ENCODE measurements around the gene ASPG. TPM values are rescaled to one million over a fixed set of nuclear protein-coding genes. Genes with fewer than 3 reads are reported as not detected.

The ASPG gene
- total and polyA plus RNA-seq, 2 donors, result 2.2 to 2.7 TPM

DNA sequence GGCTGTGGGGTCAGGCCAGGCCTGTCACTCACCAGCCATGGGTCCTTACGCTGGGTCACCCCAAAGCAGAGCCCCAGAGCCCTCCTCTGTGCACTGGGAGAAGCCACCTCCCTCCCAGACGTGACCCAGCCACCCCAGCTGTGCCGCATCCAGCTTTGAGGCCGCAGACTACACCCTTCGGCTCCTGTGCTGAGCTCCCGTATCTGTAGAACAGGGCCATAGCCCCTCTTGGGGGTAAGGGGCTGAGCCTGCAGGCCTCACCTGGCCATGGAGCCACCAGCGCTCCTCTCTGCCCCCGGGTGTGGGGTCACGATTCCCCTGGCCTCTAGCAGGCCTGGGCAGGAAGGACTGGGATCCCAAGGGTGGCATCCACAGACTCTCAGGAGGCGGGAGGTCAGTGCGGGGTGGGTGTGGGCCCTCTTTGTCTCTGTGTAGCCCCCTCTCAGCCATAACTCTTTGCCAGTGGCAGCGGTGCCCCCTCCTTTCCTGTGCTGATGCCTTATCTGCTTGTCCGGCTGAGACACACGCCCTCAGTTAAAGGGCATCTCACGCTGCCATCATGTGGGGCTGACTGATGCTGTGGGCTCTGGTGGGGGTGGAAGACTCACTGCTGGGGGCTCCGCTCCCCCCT is 16.3 kb downstream of the ASPG start:
- DNase-seq (ENCODE audit: extremely low spot score), result no peak
- no peaks in the 10 kb centered on the region for H3K36me3 ChIP-seq (ENCODE audit: insufficient read depth)
- WGBS, result 81% methylated on average over 16 of the region's 16 CpGs
- no peak overlapping the region for H3K4me3 ChIP-seq (ENCODE audit: low read depth, low read length)
- H3K27ac ChIP-seq (ENCODE audit: low read depth), result no peak overlapping the region
- no peaks in the 10 kb centered on the region for H3K4me1 ChIP-seq (ENCODE audit: insufficient read depth)

DNA sequence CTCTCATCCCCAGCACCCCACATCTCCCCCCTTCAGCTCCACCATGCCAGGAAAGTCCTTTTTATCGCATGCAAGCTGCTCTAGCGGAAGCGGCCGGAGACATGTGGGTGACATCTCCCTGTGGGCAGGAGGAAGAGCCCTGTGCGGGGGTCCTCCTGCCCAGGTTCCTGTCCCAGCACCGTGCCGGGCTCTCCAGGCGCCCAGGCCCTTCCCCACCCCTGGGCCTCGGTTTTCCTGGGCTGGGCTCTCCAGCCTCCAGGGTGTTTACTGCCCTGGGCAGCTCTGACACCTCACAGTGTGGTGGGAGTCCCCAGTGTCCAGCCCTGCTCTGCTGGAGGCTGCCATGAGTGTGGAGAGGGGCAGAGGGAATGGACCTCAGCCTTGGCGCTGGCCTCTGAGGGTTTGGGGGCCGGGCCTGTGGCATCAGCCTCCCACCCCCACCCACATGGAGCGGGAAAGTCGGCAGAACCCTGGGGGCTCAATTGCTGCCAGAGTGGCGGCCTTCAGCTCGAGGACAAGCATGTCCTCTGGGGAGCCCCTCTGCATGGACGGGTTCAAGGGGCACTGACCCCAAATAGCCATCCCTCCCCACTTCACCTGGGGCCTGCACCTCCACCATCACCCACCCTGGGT is 16.9 kb downstream of the ASPG start:
- no peak overlapping the region for H3K4me3 ChIP-seq (ENCODE audit: low read depth, low read length)
- WGBS, result 82% methylated on average over 16 of the region's 16 CpGs
- H3K27ac ChIP-seq (ENCODE audit: low read depth), result no peak overlapping the region
- no peaks in the 10 kb centered on the region for H3K4me1 ChIP-seq (ENCODE audit: insufficient read depth)
- H3K36me3 ChIP-seq (ENCODE audit: insufficient read depth), result no peaks in the 10 kb centered on the region
- DNase-seq (ENCODE audit: extremely low spot score), result no peak

GRCh38 chr14:104103061-104103445 is 17.6 kb downstream of the ASPG start:
- H3K4me3 ChIP-seq (ENCODE audit: low read depth, low read length), result no peak overlapping the region
- no peaks in the 10 kb centered on the region for H3K36me3 ChIP-seq (ENCODE audit: insufficient read depth)
- H3K27ac ChIP-seq (ENCODE audit: low read depth), result no peak overlapping the region
- DNase-seq (ENCODE audit: extremely low spot score), result no peak
- 90% methylated on average over 26 of the region's 26 CpGs for WGBS
- no peaks in the 10 kb centered on the region for H3K4me1 ChIP-seq (ENCODE audit: insufficient read depth)

- Histone ChIP-seq H3K4me3 (ENCODE audit: low read depth, low read length) (no peak overlapping the region), H3K27ac (ENCODE audit: low read depth) (no peak overlapping the region), H3K4me1 (ENCODE audit: insufficient read depth) (no peaks in the 10 kb centered on the region), H3K36me3 (ENCODE audit: insufficient read depth) (no peaks in the 10 kb centered on the region)
- WGBS, result 60% methylated on average over 23 of the region's 23 CpGs
- DNase-seq (ENCODE audit: extremely low spot score), result no peak
Observed at GRCh38 chr14:104103446-104104075, 18.1 kb downstream of the ASPG start.

DNA sequence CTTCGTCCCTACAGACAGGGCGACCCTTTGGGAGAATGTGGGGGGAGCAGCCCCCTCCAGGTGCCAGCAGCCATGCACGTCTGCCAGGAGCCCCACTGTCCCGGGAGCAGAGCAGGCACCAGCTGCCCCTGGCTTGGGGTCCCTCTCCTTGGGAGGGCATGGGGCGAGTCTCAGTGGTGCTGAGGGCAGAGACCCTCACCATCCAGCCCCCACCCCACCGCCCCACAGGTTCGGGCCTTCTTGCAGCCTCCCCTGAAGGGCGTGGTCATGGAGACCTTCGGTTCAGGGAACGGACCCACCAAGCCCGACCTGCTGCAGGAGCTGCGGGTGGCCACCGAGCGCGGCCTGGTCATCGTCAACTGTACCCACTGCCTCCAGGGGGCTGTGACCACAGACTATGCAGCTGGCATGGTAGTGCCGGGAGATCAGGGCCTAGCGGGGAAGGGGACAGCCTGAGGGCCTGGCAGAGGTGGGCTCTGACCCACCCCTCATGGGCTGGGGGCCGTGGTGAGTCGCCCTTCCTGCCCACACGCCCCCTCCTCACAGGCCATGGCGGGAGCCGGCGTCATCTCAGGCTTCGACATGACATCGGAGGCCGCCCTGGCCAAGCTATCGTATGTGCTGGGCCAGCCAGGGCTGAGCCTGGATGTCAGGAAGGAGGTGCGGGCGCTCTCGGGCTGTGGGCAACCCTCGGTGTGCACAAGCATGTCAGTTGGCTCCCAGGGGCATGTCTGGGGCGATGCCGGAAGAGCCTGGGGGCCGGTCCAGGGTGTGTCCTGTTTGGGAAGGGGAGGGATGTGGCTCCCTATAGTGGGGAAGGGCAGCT is 18.8 kb downstream of the ASPG start:
- Histone ChIP-seq H3K4me1 (ENCODE audit: insufficient read depth) (no peaks in the 10 kb centered on the region), H3K27ac (ENCODE audit: low read depth) (no peak overlapping the region), H3K4me3 (ENCODE audit: low read depth, low read length) (no peak overlapping the region), H3K36me3 (ENCODE audit: insufficient read depth) (no peaks in the 10 kb centered on the region)
- 81% methylated on average over 35 of the region's 35 CpGs for WGBS
- DNase-seq (ENCODE audit: extremely low spot score), result no peak

- DNase-seq (ENCODE audit: extremely low spot score), result no peak
- WGBS, result 84% methylated on average over 27 of the region's 27 CpGs
- Histone ChIP-seq H3K4me1 (ENCODE audit: insufficient read depth) (no peaks in the 10 kb centered on the region), H3K36me3 (ENCODE audit: insufficient read depth) (no peaks in the 10 kb centered on the region), H3K4me3 (ENCODE audit: low read depth, low read length) (no peak overlapping the region), H3K27ac (ENCODE audit: low read depth) (no peak overlapping the region)
Observed at GRCh38 chr14:104105071-104105821, 19.7 kb downstream of the ASPG start.

- DNase-seq (ENCODE audit: extremely low spot score), result no peak
- 82% methylated on average over 18 of the region's 18 CpGs for WGBS
- no peaks in the 10 kb centered on the region for H3K4me1 ChIP-seq (ENCODE audit: insufficient read depth)
Observed at GRCh38 chr14:104105822-104106470, 20.4 kb downstream of the ASPG start.

GRCh38 chr14:104106471-104106991 is 21.0 kb downstream of the ASPG start:
- whole genome bisulfite sequencing, result 88% methylated on average over 20 of the region's 20 CpGs
- no peaks in the 10 kb centered on the region for H3K36me3 ChIP-seq (ENCODE audit: insufficient read depth)
- no peak overlapping the region for H3K4me3 ChIP-seq (ENCODE audit: low read depth, low read length)
- no peak for DNase-seq (ENCODE audit: extremely low spot score)
- H3K27ac ChIP-seq (ENCODE audit: low read depth), result no peak overlapping the region
- no peaks in the 10 kb centered on the region for H3K4me1 ChIP-seq (ENCODE audit: insufficient read depth)

More at GRCh38 chr14:104105822-104106470, 20.4 kb downstream of the ASPG start:
- no peak overlapping the region for H3K27ac ChIP-seq (ENCODE audit: low read depth)
- no peak overlapping the region for H3K4me3 ChIP-seq (ENCODE audit: low read depth, low read length)
- no peaks in the 10 kb centered on the region for H3K36me3 ChIP-seq (ENCODE audit: insufficient read depth)

DNA sequence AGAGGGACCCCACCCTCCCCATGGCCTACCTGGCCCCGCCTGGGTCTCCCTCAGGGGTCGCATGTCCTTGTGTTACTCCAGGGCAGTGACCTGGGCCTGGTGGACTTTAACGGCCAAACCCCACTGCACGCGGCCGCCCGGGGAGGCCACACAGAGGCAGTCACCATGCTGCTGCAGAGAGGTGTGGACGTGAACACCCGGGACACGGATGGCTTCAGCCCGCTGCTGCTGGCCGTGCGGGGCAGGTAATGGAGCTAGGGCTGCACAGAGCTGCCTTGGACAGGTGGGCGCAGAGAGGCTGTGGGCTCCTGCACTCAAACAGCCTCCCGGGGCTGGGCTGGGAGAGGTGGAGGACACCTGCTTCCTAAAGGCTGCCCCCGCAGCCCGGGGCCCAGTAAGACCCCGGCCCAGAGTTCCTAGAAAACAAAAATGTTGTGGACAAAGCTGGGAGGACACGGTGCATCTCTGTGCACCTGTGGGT is 21.6 kb downstream of the ASPG start:
- no peaks in the 10 kb centered on the region for H3K36me3 ChIP-seq (ENCODE audit: insufficient read depth)
- whole genome bisulfite sequencing, result 82% methylated on average over 19 of the region's 19 CpGs
- H3K4me1 ChIP-seq (ENCODE audit: insufficient read depth), result no peaks in the 10 kb centered on the region
- no peak overlapping the region for H3K27ac ChIP-seq (ENCODE audit: low read depth)
- no peak for DNase-seq (ENCODE audit: extremely low spot score)
- no peak overlapping the region for H3K4me3 ChIP-seq (ENCODE audit: low read depth, low read length)

DNA sequence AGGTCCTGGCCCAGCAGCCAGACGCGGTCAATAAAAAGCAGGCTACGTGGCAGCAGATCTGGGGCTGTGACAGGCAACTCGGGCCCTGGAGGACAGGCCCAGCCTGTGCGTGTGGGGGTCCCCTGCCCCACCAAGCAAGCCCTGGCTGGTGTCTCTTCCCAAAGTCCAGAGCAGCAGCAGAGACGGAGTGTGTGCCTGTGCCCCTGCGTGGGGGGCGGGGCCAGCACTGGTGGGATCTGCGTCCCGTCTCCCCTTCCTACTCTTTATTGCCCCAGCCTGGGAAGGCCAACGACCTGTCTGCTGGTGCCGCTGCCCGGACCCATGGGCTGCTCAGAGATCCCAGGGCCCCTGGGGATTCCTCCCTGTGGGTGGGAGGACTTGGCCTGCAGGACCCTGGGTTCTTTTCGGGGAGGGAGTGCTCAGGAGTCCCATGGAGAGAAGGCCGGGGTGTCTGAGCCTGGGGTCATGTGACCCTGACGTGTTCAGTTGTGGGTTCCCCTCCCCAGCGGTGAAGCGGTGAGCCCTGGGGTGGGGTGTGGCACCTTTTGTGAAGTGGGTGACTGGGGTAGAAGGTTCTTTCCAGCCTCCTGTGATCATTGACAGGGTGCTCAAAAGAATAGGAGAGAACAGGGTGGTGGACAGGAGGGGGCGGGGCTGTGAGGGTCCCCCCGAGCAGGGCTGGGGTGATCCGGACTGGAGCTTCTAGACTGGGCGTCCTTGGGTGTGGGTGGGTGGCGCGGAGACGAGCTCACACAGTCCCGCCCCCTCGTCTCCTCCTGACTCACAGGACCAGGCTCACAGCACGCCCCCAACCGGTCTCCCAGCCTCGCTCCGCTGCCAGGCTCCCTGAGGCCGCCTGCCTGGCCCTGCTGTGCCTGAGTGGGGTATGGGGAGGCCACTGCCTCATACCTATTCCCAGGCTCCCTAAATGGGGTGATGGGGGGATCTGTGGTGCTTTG is 22.4 kb downstream of the ASPG start:
- 71% methylated on average over 32 of the region's 32 CpGs for WGBS
- no peak overlapping the region for H3K27ac ChIP-seq (ENCODE audit: low read depth)
- no peak overlapping the region for H3K4me3 ChIP-seq (ENCODE audit: low read depth, low read length)
- no peaks in the 10 kb centered on the region for H3K36me3 ChIP-seq (ENCODE audit: insufficient read depth)
- H3K4me1 ChIP-seq (ENCODE audit: insufficient read depth), result no peaks in the 10 kb centered on the region
- DNase-seq (ENCODE audit: extremely low spot score), result no peak

DNA sequence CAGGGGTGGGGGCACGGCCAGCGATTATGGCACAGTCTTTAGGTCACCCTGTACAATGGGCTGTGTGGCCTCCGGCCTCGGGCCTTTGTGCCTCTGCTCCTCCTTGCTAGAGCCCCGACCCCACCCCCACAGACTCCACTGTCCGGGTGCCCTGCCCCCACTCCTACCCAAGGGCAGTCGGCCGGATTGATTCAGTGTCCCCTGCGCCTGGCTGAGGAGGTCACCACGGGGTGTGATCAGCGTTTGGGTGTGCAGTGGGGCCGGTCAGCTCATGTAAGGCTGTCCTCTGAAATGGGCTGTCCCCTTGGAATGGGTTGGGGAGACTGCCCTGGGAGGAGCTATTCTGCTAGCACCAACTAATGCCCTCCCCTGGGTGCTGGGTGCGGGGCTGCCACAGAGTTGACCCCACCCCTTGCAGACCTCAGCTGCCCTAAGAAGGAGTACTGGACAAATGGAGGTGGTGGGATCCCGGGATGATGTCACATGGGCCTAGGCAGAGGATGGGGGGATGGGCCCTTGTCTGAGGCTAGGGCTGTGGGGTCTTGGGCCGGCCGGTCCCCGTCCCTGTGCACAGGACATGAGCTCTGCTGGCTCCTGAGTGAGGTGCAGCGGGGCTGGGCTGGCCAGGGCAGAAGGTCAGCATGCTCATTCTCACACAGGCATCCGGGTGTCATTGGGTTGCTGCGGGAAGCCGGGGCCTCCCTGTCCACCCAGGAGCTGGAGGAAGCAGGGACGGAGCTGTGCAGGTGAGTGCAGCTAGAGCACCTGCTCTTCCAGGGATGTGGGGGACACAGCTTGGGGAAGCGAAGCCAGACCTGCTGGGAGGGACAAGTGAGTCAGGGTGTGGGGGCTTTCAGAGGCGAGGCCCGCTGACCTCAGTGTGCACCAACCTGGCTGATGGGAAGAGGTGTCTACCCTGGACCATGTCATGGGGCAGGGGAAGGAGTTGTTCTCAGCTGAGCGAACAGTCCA is 23.4 kb downstream of the ASPG start:
- no peaks in the 10 kb centered on the region for H3K36me3 ChIP-seq (ENCODE audit: insufficient read depth)
- H3K4me1 ChIP-seq (ENCODE audit: insufficient read depth), result no peaks in the 10 kb centered on the region
- DNase-seq (ENCODE audit: extremely low spot score), result no peak
- WGBS, result 65% methylated on average over 26 of the region's 26 CpGs
- no peak overlapping the region for H3K27ac ChIP-seq (ENCODE audit: low read depth)
- H3K4me3 ChIP-seq (ENCODE audit: low read depth, low read length), result no peak overlapping the region
